HG02981 (cell line): ENCODE measurements around the gene SPRED3.
A peak's percentile ranks its signal among the peaks of the same experiment; 100 is the strongest.
"Not testable (repeated sequence)": the region's sequence is repeated elsewhere in the genome, so short reads cannot be mapped to it uniquely, and the experiment has no call there.

Experiments
- ATAC-seq: cut with Tn5 transposase; IDR thresholded peaks from one replicate; pipeline ENCODE4 v1.9.1; 2021; ENCODE audit warnings: mild to moderate bottlenecking, moderate library complexity; ENCODE audit not compliant: unreplicated experiment

SPRED3 gene, protein sequence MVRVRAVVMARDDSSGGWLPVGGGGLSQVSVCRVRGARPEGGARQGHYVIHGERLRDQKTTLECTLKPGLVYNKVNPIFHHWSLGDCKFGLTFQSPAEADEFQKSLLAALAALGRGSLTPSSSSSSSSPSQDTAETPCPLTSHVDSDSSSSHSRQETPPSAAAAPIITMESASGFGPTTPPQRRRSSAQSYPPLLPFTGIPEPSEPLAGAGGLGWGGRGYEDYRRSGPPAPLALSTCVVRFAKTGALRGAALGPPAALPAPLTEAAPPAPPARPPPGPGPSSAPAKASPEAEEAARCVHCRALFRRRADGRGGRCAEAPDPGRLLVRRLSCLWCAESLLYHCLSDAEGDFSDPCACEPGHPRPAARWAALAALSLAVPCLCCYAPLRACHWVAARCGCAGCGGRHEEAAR

DNA sequence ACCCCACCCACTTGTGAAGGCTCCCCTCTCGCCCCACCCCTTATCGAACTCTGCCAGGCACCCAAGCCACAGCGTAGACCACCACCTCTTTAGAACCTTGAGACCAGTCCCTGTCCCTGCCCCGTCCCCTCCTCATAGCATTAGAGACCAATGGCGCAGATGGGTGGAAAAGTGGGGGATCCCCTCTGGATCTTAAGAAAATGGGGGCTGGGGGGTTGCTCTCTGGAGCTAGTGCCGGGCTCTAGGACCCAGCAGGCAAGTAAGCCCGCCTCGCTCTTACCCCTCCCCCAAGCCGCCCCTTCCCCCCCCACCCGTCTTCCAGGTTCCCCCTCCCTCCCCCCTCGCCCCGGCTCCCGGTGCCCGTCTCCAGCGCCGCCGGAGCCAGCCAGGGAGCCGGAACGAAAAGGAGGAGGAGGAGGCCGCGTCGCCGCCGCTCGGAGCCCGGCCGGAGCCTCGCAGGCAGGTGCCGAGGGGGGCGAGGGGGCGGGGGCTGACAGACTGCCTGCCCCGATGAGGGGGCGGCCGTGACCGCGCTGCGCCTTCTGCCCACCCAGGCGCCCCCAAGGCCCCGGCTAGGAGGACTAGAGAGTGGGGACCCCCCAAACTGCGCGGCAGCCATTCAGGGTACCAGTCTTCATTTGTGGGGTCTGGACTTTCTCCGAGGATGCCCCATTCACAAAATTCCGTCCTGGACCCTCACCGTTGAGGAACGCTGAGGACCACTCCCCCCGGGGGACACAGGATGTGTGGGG, at the start of gene SPRED3:
SPRED3 (plus strand) TSS at position 349 of the 752 bp plus-strand sequence. CDS start 1,606 bp downstream, outside the sequence.
- no peak for ATAC-seq

DNA sequence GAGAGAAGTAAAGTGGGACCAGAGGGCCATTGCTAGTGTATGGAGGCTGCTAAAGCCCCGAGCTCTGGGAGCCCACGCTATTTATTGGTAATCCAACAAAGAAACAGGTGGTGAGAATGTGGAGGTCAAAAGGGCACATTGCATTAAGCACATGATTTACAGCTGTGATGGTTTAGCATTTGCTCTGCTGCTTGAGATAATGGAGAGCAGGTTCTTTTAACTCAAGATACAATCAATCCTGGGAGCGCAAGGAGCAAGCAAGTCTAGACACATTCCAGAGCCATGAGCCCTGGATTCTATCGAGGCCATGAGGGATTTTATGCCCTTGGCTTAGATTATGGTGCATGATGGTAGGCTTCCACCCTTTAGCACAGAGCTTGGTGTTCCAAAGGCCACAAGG, 49.5 kb upstream of the SPRED3 start:
- ATAC-seq = not testable (repeated sequence)

DNA sequence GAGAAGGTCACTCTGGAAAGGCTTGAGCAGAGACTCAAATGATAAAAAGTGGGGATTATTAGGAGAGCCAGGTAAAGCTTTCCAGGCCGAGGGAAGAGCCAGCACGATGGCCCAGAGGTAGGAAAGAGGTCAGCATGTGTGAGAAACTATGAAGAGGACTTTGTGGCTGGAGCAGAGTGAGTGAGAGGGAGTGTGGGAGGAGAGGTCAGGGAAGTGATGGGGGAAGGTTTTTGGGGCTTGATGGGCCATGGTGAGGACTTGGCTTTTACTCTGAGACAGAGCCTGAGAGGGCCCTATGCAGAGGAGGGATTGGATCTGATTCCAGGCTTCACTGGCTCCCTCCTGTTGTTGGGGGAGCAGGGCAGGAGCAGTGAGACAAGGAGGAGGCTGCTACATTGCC, 47.6 kb upstream of the SPRED3 start:
- ATAC-seq = no peak

DNA sequence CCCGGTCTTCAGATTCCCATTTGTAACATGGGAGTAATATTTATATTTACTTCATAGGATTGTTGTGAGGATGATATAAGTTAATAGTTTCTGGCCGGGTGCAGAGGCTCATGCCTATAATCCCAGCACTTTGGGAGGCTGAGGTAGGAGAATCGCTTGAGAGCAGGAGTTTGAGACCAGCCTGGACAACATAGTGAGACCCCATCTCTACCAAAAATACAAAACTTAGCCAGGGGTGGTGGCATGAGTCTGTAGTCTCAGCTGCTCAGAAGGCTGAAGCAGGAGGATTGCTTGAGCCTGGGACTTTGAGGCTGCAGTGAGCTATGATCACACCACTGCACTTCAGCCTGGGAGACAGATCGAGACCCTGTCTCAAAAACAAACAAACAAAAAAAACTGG, 41.7 kb upstream of the SPRED3 start:
- ATAC-seq = no peak

DNA sequence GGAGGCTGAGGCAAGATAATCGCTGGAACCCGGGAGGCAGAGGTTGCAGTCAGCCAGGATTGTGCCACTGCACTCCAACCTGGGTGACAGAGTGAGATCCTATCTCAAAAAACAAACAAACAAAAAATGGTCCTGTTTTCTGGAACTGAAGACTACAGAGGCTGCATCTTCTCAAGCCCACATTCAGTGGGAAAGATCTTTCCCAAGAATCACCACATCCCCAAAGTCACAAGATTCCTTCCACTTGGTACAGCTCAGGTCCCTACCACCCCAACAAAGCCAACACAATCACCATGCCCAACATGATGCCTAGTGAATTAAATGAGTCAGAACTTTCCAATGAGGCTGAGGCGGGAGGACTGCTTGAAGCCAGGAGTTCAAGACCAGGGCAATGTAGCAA, 37.6 kb upstream of the SPRED3 start:
- ATAC-seq = no peak

DNA sequence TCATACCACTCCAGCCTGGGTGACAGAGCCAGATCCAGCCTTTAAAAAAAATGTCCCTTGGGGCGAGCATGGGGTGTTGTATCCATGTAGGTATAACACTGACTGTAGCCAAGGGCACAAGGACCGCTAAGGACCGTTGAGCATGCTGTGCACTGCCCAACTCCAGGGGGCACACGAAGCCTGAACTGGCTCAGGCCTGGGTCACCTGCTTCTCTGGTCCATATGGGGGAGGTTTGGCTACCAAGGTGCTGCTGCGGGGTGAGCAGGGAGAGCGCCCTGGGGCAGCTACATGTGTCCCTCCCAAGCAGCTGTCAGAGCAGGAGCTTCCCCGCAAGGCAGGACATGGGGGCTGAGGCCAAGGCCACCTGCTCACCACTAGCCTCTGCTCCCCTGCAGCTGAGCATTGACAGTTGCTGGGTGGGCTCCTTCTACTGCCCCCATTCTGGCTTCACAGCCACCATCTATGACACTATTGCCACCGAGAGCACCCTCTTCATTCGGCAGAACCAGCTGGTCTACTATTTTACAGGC, 36.6 kb upstream of the SPRED3 start:
- ATAC-seq = no peak

DNA sequence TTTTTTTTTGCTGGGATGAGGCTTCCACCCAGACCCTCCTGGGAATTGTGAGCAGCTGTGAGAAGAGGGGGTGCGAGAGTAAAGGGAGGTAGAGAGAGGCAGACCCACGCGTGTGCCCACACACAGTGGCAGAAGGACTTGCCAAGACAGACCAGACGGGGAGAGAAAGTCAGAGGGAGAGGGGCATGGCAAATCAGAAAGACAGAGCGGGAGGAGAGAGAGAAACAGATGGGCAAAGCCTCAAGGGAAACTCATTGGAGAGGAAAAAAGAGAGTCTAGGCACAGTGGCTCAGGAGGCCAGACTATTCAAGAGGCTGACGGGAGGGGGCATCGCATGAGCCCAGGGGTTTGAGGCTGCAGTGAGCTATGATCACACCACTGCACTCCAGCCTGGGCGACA, 35.9 kb upstream of the SPRED3 start:
- ATAC-seq = no peak

DNA sequence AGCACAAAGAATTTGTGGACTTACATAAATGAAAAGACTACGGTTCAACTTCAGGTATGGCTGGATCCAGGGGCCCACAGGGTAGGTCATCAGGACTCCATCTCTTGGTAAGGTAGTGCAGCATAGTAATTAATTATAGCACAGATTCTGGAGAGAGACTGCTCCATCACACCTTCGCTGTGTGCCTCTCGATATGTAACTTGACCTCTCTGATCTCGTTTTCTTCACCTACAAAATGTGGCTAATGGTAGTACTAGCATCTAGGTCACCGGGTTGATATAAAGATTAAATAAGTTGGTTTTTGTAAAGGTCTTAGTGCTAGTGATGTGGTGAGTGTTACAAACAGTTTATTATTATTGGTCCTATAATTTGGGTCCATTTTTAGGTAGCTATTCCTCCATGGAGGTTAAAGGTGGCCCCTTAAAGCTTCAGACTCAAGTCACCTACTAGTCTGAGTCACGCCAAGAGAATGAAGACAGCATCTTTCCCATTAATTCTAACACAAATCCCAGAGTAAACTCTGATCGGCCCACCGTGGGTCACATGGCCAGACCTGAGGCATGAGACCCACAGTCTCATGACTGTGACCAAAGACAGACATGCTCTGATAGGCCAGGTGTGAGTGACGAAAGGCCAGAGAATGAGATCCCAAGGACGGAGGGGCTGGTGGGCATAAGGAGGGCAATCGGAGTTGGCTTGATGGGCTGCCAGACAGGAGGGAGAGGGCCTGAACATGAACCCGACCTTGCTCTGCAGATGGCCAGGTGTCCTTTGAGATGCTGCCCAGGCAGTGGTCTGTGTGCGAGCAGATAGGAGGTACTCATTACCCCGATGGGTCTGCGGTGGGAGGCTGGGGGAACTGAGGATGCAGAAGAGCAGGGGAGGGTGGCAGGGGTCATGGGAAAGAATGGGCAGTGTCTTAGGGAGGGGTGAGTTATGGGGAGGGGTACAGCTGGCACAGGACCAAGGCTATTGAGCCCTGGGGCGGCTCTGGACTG, 32.5 kb upstream of the SPRED3 start:
- ATAC-seq = no peak

DNA sequence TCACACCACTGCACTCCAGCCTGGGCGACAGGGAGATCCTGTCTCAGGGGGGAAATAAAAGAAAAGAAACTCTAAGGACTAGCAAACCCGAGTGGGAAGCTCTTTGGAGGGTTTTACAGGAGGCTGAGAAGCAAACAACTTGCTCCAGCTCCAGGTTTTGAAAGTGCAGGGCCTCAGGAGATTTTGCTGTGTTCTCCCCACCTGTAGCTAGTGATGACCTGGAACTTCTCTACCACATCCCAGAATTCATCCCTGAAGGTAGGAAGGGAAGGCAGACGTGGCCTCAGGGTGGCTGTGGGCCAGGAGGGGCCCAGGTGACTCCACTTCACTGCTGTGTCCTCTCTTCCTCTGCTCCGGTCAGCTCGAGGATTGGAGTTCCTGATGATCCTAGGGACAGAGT, 30.4 kb upstream of the SPRED3 start:
- no peak for ATAC-seq

DNA sequence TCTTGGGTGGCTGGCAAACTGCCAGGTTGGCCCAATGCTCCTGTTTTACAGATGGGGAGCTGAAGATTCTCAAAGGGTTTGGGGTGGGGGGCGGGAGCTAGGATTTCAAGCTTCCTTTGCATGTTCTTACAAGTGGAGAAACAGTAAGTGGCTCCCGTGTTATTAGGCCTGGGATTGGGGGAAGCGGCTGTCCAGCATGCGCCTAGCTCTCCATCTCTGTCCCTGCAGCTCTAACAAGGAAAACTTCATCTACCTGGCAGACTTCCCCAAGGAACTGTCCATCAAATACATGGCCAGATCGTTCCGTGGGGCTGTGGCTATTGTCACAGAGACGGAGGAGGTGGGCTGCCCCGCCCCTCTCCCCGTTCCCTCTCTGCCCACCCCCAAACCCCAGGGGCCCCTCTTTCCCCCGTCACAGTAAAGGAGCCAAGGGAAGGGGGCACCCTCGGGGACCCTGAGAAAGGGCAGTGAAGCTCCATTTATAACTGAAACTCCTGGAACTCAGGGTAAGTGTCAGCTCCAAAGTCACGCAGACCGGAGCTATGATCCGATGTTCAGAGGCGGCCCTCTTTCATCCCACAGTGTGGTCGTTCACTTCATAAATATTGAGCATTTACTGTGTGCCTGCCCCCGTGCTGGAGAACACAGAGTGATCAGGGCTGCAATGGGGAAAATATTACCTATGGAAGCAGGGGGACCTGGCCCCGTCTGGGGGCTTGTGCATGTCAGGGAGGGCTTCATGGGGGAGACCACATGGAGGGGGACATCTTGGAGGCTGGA, 29.1 kb upstream of the SPRED3 start:
- ATAC-seq = no peak

DNA sequence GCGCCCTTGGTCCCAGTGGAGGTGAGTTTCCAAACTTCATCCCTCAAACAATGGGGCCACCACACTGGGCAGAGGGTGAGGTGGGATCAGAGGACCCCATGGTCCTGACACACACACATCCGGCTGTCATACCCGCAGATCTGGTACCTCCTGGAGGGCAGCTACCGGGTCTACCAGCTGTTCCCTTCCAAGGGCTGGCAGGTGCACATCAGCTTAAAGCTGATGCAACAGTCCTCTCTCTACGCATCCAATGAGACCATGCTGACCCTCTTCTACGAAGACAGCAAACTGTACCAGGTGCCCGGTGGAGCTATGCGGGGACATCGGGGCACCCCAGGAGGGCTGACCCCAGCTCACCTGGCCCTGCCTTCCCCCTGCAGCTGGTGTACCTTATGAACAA, 28.1 kb upstream of the SPRED3 start:
- ATAC-seq = no peak

DNA sequence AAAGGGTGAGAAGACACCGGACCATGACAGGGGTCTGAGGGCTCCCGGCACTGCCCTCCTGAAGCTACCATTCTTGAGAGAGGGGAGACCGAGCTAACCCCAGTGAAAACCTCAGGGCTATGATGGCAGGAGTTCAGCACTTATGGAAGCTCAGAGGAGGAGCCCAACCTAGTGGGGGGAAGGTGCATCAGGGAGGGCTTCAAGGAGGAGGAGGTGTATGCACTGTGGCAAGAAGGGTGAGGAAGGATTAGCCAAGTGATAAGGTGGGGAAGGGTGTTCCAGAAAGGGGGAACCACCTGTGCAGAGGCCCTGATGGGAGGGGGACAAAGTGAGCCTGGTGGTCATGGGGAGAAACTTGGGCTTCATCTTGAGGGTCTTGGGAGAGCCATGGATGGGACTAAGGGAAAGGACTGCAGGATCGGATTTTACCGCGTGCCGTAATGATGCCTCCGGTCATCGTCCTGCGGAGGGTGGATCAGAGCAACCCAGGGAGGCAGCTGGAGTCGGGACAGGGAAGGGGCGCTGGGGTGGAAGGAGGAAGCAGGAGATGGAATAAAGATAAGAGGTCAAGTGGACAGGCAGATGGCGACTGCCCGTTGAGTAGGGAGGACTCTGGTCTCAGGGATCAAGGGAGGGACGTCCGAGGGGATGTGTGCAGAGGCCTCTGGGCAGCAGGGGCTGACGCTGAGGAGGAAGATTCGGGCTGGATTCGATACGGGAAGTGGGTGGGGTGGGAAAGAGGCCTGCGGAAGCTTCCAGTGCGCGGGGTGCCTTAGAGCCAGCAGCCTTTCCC, 27.5 kb upstream of the SPRED3 start:
- ATAC-seq = no peak

DNA sequence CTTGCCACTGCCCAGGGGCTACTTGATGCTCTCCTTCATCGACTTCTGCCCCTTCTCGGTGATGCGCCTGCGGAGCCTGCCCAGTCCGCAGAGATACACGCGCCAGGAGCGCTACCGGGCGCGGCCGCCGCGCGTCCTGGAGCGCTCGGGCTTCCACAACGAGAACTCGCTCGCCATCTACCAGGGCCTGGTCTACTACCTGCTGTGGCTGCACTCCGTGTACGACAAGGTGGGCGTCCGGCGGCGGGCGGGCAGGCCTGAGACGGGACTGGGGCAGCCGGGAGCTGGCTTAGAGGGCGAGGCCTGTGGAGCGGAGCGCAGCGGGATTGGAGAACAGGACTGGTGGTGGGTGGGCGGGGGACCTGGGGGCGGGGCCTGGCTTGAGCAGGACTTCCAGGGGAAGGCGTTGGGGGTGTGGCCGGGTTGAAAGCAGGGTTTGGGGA, 26.8 kb upstream of the SPRED3 start:
- peak; percentile 66 for ATAC-seq

DNA sequence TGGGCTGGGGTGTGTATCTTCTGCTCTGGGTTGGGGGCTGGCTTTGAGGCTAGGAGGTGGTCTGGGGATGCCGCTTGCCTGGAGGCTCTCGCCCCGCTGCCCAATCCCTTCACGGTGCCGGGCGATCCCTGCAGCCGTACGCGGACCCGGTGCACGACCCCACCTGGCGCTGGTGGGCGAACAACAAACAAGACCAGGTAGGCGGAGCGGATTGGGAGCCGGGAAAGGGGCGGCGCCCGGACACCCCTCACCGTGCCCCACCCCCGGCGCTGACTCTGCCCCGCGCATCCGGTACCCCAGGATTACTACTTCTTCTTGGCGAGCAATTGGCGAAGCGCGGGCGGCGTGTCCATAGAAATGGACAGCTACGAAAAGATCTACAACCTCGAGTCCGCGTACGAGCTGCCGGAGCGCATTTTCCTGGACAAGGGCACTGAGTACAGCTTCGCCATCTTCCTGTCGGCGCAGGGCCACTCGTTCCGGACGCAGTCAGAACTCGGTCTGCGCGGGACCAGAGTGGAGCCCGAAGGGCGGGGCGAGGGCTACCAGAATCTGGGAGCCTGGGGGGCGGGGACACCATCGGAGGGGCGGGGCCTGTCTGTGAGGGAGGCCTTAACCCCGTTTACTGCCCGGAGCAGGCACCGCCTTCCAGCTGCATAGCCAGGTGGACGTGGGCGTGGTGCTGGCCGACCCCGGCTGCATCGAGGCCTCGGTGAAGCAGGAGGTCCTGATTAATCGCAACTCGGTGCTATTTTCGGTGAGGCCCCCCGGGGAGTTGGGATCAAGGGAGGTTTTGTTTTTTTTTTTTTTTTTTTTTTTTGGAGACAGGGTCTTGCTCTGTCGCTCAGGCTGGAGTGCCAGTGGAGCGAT, 26.2 kb upstream of the SPRED3 start:
- ATAC-seq = peak; percentile 38

DNA sequence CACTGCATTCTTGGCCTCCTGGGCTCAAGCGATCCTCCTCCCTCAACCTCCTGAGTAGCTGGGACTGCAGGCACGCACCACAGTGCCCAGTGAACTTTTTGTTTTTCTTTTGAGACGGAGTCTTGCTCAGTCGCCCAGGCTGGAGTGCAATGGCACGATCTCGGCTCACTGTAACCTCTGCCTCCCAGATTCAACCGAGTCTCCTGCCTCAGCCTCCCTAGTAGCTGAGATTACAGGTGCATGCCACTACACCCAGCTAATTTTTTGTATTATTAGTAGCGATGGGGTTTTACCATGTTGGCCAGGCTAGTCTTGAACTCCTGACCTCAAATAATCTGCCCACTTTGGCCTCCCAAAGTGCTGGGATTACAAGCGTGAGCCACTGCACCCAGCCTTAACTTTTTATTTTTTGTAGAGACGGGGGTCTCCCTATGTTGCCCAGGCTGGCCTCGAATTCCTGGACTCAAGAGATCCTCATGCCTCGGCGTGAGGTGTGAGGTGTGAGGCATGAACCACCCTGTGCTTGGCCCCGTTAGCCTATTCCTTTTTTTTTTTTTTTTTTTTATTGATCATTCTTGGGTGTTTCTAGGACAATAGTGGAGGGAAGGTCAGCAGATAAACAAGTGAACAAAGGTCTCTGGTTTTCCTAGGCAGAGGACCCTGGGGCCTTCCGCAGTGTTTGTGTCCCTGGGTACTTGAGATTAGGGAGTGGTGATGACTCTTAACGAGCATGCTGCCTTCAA, 25.4 kb upstream of the SPRED3 start:
- not testable (repeated sequence) for ATAC-seq

DNA sequence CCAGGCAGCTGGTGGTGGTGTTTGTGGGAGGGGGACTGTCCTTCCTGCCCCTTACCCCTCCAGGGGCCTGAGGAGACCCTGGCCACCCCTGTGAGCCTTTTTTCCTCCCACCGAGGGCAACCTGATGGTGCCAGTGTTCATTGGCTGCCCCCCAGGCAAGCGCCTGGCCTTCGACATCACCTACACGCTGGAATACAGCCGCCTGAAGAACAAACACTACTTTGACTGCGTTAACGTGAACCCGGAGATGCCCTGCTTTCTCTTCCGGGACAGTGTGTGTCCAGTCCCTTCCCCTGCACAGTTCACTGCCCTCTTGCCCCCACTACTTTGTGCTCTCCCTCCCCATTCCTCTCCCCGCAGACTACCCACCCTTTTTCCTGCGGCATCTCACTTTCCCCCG, 21.5 kb upstream of the SPRED3 start:
- ATAC-seq = no peak

DNA sequence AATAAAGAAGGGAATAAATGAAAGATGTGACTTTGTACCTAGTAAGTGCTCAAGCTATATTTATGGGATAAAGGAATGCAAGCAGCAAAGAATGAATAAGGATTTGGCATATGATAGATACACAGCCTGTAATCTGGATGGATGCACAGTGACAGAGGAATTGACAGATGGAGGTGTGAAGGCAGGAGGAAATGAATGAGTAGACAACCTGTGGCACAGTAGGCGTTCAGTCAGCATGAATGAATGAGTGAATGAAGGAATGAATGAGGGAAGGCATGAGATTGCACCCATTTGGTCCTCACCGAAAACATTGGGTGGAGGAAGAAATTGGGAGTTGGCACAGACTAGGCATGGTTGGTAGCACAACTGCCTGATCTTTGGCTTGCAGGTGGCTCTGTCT, 18.9 kb upstream of the SPRED3 start:
- no peak for ATAC-seq

DNA sequence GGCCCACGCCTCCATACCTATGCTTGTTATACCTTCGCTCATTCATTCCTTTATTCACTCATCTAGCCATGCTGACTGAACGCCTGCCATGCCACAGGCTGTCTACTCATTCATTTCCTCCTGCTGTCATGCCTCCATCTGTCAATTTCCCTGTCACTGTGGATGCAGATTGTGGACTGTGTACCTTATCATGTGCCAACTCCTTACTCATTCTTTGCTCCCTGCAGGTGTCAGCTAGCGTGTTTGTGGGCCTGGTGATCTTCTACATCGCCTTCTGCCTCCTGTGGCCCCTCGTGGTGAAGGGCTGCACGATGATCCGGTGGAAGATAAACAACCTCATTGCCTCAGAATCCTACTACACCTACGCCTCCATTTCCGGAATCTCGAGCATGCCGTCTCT, 18.2 kb upstream of the SPRED3 start:
- ATAC-seq = no peak
